WI38 (cell line): ENCODE data around the gene NUDT14.

Experiments
- H3K4me3 ChIP-seq: 2 replicates; pipeline ENCODE4 v1.5.1; 2011; ENCODE audit warnings: low read depth, mild to moderate bottlenecking, control low read depth, low read length
- TF ChIP-seq, protein P1 (sequence below): IDR thresholded peaks from 2 replicates; pipeline ENCODE4 v1.5.1; 2012; ENCODE audit warnings: low read depth, mild to moderate bottlenecking, control low read depth, low read length

NUDT14 gene

DNA sequence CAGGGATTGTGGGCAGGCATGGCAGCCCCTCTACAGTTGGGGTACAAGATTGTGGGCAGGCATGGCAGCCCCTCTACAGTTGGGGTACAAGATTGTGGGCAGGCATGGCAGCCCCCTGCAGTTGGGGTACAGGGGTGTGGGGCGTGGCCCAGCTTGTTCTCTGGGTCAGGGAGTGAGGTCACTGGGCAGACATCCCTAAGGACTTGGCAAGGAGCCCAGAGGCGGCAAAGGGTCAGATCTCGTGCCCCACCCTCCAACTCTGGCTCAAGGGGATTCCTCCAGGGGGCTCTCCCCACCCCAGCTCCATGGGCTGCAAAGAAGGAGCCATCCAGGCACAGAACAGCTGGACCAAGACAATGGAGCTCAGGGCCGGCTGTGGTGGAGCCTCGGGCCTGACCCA, 25.8 kb upstream of the NUDT14 start:
- TF ChIP-seq, protein P1, sequence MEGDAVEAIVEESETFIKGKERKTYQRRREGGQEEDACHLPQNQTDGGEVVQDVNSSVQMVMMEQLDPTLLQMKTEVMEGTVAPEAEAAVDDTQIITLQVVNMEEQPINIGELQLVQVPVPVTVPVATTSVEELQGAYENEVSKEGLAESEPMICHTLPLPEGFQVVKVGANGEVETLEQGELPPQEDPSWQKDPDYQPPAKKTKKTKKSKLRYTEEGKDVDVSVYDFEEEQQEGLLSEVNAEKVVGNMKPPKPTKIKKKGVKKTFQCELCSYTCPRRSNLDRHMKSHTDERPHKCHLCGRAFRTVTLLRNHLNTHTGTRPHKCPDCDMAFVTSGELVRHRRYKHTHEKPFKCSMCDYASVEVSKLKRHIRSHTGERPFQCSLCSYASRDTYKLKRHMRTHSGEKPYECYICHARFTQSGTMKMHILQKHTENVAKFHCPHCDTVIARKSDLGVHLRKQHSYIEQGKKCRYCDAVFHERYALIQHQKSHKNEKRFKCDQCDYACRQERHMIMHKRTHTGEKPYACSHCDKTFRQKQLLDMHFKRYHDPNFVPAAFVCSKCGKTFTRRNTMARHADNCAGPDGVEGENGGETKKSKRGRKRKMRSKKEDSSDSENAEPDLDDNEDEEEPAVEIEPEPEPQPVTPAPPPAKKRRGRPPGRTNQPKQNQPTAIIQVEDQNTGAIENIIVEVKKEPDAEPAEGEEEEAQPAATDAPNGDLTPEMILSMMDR = no peak

GRCh38 chr14:105205673-105206208, 24.6 kb upstream of the NUDT14 start:
- TF ChIP-seq, protein P1 = no peak
- H3K4me3 ChIP-seq = no peak overlapping the region

More for the DNA sequence above, 25.8 kb upstream of the NUDT14 start:
- H3K4me3 ChIP-seq = no peak overlapping the region

DNA sequence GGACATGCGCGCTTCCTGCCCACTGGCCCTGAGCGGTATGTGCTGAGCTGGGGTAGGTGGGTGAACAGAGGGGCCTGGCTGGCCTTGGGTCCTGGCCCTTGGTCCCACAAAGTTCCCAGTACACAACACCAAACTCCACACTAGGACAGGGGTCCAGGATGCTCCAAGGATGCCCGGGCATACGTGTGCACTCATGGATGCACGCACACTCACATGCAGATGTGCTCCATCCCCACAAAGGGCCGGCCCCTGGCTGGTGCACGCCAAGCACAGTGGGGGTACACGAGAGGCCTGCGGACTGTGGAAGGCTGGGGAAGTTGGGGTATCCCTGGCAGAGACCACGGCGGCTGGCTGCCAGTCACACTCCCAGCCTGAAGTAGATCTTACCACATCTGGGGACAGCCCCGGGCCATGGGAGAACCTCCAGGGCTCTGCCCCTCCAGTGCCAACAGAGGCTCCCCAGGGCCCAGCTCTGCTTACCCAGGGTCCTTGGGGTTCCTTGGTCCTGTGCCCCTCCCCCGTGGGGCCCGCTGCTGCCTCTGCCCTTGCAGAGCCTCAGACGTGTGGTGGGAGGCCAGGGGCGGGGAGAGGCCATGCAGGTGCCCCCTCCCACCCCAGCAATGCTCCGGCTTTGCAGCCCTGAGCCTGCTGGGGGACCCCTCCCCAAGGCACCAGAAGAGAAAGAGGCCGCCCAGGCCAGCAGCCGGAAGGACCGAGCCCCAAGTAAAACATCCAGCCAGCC, 24.0 kb upstream of the NUDT14 start:
- H3K4me3 ChIP-seq = no peak overlapping the region
- TF ChIP-seq, protein P1 = no peak

DNA sequence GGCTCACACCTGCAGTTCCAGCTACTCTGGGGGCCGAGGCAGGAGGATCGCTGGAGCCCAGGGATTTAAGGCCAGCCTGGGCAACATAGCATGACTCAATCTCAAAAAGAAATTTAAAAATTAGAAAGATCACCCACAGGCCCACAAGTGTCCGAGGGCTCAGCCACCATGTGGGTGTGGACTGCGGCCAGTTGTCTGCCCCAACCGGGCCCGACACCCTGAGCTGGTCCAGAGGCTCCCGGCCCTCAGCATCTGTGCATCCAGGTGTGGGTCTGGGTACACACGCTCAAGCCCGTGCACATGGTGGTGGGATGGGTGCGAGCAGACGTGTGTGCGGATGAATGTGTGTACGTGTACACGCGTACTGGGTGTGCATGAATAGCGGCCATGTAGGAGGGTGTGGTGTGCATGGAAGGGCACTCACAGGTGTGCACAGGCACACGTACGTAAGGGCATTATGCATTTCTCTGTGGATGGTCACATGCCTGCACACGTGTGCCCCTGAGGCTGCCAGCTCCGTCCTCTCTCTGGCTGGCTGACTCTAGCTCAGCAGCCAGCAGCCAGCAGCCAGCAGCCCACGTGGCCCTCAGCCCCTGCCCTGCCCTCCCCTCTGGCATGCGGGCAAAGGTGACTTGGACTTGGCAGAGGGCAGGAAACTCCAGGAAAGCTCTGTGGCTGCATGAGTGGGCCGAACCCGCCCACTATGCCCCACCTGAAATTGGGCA, 23.3 kb upstream of the NUDT14 start:
- TF ChIP-seq, protein P1 = no peak
- H3K4me3 ChIP-seq = no peak overlapping the region

DNA sequence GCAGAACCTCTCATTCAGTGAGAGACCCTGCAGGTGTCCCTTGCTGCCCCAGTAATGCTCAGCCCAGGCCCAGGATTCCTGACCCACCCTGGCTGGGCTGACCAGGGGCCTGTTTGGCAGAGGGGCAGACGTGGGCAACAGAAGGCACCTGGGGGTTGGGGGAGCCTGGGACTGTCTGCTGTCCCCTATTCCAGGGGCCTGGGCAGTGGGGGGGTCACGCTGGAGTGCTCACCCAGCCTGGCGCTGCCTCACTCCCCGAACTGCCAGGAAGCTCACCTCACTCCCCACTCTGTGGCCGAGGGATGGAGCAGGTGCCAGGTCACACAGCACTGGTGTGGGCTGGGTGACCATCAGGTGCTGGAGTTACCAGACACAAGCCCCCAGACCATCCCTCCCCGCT, 22.6 kb upstream of the NUDT14 start:
- TF ChIP-seq, protein P1 = no peak
- no peak overlapping the region for H3K4me3 ChIP-seq

DNA sequence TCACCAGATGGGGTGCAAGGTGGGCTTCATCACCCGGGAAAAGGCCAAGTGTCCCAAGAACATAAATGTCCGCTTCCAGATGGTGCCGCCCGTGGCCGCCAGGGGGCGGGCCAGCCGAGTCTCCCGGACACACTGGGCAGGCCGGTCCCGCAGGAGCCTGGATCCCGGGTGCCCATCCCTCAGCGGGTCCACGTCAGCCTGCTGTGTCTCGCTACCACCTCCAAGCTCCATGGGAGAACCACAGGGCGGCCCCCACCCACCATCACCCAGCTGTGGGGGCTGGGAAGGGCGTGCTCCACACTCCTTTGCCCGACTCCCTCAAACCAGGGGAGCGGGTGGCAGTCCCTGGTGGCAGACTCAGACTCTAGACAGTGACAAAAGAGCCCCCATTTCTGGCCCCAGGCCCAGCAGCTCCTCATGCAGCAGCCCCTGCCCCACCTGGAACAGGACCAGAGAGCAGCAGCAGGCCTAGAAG, 22.0 kb upstream of the NUDT14 start:
- H3K4me3 ChIP-seq = no peak overlapping the region
- TF ChIP-seq, protein P1 = peak; percentile 75
